NCI-H146 (cell line): ENCODE measurements around the gene PCDH9.
A peak's percentile ranks its signal among the peaks of the same experiment; 100 is the strongest.

Experiments used
- DNase-seq: peaks from one replicate; lab custom pipeline; 2025; lab: John Stamatoyannopoulos, UW

The PCDH9 gene

GRCh38 chr13:67023130-67023876, 206.8 kb downstream of the PCDH9 start:
- no peak for DNase-seq

GRCh38 chr13:67018775-67019174, 211.4 kb downstream of the PCDH9 start:
- DNase-seq: no peak

DNA sequence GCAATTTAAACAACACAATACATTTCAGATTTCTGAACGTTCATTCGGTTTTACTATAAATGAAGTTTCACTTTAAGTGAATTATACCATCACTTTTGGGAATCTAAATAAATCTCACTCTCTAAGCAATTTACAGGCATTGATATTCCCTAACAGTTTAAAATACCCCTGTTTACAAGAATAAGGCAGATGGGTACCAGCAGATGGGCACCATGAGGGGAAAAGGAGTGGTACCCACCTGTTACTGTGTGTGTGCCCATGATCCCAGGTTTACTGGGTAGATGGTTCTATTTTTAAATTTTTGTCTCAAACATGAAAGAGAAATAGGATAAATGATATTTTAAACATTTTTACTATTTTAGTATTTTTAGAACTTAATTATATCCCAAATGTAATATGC, 212.9 kb downstream of the PCDH9 start:
- DNase-seq: no peak

DNA sequence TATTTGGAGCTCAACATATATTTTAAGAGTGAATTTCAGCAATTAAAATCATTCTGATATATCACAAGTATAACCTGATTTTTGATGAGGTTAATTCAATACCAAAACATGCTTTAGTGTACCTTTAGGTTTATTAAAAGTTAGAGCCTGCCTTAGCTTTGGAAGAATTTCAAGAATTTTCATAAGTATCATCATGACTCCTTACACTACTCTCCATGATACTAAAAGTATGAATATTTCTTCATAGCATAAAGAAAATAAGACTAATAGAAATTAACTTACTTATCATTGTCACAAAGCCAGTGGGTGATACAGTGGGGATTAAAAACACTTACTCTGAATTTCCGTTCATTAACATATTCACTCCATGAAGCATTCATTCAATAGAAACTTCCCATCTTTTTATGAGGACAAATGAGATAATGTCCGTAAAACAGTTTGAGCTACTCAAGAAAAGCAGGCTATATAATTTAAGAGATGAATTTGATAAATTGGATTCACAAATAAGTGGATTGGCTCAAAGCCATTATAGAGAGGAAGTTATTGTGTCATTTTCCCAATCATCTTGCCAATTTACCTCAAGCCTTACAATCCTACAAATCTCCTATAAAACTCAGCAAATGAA, 214.0 kb downstream of the PCDH9 start:
- no peak for DNase-seq

DNA sequence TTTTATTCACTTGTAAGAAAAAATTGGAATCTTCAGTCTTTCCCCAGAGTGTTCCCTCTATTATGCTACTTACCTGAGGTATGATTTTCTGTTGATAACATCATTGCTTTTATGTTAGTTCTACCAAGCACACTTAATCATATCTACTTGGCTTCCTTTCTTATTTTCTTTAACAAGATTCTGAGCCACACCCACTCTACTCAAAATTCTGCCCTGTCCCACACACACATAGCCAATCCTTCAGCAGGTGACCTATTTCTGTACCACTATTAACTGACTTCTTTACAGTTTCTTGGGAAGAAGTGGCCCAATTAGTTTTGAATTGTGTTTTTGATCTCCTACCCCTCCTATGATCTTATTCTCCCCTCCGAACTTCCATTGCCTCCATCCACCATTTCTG, 215.7 kb downstream of the PCDH9 start:
- DNase-seq: no peak

GRCh38 chr13:67013709-67014108, 216.4 kb downstream of the PCDH9 start:
- DNase-seq: no peak

DNA sequence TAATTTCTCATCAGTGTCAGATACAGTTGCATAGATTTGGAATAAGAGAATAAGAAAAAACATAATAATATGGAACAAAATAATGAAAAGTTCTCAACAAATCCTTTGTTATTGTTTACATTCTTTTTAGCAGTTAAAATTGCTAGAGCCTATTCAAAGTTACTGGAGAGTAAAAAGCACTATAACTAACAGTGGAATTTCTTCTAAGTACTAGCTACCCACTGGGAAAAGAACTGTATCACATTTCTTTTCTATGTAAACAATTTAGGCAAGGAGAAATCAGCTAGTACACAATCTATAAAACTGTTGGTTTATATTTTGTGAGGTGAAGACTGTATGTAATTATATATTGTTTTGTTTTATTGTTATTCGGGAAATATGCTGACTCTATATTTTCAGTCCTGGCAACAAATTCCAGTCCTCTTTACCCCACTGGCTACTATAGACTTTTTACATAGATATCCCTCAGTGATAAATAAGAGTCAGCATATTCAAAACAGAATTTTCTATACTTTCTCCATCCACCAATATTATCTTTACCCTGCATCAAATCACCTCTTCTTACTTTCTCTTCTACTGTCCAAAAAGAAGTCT, 222.0 kb downstream of the PCDH9 start:
- no peak for DNase-seq

DNA sequence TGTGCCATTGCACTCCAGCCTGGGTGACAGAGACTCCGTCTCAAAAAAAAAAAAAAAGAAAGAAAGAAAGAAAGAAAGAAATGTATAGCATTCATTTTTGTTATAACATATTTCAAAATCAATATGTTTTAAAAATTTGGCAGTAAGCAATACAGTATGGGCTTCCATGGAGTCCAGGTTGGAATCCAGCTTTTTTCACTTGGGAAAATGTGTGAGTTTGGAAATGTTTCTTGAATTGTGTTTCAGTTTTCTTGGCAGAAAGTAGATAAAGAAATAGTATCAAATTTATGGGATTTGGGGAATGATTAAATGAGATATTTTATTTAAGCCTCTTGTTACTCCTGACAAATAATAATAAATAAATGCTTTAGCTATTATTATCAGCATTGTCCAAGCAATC, 225.6 kb downstream of the PCDH9 start:
- DNase-seq: no peak

GRCh38 chr13:67003743-67004142, 226.4 kb downstream of the PCDH9 start:
- no peak for DNase-seq

DNA sequence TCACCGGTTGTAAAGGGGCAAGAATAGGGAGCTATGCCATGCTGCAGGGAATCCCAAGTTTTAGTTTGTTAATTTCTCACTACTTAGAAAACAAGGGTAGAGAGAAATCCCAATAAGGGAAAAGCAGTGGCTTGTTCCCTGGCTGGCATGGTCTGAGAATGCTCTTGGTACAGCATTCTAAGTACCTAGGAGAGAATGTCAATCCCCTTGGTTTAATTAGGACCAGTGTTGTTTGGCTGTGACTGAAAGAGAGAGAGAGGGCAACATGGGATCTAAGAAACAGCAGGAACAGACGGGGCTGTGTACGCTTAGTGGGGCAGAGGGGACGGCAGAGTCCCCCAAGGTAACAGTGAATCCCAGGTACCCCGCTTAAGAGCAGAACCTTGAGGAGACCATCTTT, 228.8 kb downstream of the PCDH9 start:
- DNase-seq: no peak

GRCh38 chr13:66996503-66996902, 233.6 kb downstream of the PCDH9 start:
- DNase-seq: no peak

DNA sequence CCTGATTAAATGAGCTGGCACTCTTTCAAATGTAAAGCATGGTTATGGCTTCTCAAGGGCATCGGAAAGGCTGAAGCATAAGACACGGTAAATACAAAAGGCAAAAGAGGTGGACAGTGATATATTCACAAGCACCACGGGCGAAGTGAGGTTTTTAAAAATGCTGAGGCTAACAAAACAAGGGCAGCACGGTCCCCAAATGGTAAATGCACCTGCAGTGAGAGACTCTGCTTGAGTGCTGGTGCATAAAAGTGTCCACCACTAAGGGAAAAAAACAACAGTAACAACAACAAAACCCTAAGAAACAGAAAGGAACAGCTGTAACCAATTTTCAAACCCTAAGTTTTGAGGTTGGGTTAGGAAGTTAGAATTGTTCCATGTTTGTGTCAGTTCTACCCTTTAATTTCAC, 234.9 kb downstream of the PCDH9 start:
- no peak for DNase-seq

GRCh38 chr13:66994517-66995202, 235.5 kb downstream of the PCDH9 start:
- DNase-seq: no peak

DNA sequence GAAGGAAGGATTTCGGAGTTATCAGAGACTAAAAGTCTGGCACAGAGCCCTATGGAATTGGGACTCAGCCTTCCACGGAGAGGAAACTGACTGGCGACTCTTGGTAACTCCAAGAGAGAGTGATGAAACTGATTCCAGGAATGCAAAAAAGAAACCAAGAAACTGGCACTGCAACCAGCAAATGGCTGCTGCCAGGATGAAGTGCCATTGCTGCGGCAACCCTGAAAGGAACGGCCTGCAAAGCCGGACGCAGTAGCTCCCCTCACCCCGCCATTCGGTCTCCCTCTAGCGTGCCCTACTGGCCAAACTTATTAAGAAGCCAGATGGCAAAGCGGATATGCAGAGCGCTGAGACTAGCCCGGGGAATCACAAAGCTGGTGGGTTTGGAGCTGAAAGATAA, 236.0 kb downstream of the PCDH9 start:
- DNase-seq: peak; percentile 52

- no peak for DNase-seq
These were observed 237.4 kb downstream of the PCDH9 start for GRCh38 chr13:66992719-66993118.

- no peak for DNase-seq
These were observed 238.0 kb downstream of the PCDH9 start for GRCh38 chr13:66992183-66992582.

GRCh38 chr13:66984241-66984640, 245.9 kb downstream of the PCDH9 start:
- no peak for DNase-seq

DNA sequence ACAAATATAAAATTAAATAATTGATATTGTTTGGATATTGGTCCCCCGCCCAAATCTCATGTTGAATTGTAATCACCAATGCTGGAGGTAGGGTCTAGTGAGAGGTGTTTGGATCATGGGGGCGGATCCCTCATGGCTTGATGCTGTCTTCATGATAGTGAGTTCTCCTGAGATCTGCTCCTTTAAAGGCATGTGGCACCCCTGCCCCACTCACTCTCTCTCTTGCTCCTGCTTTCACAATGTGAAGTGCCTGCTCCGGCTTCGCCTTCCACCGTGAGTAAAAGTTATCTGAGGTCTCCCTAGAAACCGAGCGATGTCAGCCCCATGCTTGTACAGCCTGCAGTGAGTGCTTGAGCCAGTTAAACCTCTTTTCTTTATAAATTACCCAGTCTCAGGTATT, 248.2 kb downstream of the PCDH9 start:
- DNase-seq: no peak

- no peak for DNase-seq
These were observed 253.0 kb downstream of the PCDH9 start for GRCh38 chr13:66977161-66977560.

GRCh38 chr13:66974889-66975288, 255.2 kb downstream of the PCDH9 start:
- no peak for DNase-seq

- no peak for DNase-seq
These were observed 256.0 kb downstream of the PCDH9 start for GRCh38 chr13:66974174-66974573.

DNA sequence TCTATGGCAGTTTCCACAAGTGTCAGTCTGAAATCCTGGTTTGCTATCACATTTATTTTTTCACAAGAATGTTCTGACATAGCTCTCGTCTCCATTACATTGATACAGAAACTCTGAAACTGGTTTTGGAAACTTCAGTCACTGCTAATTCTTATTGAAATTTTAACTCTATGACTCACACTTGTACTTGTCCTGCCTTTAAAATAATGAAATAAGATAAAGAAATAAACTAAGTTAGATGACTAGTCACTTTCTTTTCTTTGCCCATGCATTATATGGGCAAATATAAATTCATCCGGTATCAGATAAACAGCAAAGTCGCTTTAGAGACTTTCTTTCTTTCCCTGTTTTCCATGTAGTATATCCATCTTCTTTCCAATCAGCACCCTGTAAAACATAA, 257.5 kb downstream of the PCDH9 start:
- no peak for DNase-seq

GRCh38 chr13:66971004-66971403, 259.1 kb downstream of the PCDH9 start:
- no peak for DNase-seq
